ENCODE results near the gene CCDC12. TPM values are rescaled to one million over a fixed set of nuclear protein-coding genes. Genes with fewer than 3 reads are reported as not detected.
A peak's percentile ranks its signal among the peaks of the same experiment; 100 is the strongest.

Gene CCDC12
- total and polyA plus RNA-seq, 9 of the 15 experiments (the other 6 are each of a cell fraction or from before 2014, with no cell fraction given), result 8.9 to 201 (median 86.9) TPM

DNA sequence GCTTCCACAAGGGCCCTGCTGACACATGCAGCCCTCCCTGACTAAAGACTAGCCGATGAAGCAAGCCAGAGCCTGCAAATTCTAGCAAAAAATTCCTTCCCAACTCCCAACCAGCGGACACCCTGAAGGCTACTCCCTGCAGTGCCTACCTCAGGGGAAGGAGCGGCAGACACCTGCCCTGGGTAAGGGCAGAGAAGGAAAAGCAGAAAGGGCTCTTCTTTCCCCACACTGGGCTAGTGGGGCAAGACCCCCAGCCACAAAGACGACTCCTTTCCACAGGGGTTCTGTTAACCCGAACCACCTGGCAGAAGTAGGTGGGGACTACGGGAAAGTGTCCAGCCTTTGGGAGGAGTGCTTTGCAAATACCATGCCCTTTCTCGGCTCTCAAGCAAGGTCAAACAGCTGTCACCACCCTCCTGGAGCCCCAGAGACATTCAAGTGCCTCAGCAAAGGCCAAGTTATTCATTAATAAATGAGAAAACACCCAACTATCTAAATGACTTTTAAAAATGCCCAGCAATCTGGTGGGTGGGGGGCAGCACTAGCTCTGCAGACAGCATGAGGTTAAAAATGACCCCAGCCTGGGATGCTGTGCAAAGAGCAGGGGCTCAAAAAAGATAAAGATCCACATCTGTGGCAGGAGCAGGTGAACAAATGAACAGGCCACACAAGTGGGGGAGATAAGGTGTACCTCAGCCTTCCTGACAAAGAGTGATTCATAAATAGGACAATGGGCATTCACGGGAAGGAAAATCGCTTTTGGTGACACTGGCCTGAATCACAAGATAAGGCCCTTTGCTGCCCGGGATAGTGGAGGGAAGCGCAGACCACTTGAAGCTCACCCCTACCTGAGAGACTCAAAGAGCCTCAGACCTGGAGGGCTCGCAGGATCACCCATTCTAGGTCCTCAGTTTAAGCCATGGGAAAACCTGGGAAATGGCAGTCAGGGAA is 33.0 kb downstream of the CCDC12 start:
- intact Hi-C loops (cut with micrococcal nuclease), result no loop called here
- H3K36me3 ChIP-seq (ENCODE audit: control insufficient read depth, insufficient read depth, low read length), result peaks cover 88% of the 10 kb centered on the region
- FAIRE-seq, result no peak
- no peak for TF ChIP-seq ZBTB1 (CRISPR knock-in tag; IDR thresholded peaks at IDR 0.05; ENCODE audit: borderline replicate concordance, low read depth)
- TF ChIP-seq, protein P1, sequence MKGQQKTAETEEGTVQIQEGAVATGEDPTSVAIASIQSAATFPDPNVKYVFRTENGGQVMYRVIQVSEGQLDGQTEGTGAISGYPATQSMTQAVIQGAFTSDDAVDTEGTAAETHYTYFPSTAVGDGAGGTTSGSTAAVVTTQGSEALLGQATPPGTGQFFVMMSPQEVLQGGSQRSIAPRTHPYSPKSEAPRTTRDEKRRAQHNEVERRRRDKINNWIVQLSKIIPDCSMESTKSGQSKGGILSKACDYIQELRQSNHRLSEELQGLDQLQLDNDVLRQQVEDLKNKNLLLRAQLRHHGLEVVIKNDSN (CRISPR knock-in tag; IDR thresholded peaks at IDR 0.05), result no peak
- TF ChIP-seq, protein P2, sequence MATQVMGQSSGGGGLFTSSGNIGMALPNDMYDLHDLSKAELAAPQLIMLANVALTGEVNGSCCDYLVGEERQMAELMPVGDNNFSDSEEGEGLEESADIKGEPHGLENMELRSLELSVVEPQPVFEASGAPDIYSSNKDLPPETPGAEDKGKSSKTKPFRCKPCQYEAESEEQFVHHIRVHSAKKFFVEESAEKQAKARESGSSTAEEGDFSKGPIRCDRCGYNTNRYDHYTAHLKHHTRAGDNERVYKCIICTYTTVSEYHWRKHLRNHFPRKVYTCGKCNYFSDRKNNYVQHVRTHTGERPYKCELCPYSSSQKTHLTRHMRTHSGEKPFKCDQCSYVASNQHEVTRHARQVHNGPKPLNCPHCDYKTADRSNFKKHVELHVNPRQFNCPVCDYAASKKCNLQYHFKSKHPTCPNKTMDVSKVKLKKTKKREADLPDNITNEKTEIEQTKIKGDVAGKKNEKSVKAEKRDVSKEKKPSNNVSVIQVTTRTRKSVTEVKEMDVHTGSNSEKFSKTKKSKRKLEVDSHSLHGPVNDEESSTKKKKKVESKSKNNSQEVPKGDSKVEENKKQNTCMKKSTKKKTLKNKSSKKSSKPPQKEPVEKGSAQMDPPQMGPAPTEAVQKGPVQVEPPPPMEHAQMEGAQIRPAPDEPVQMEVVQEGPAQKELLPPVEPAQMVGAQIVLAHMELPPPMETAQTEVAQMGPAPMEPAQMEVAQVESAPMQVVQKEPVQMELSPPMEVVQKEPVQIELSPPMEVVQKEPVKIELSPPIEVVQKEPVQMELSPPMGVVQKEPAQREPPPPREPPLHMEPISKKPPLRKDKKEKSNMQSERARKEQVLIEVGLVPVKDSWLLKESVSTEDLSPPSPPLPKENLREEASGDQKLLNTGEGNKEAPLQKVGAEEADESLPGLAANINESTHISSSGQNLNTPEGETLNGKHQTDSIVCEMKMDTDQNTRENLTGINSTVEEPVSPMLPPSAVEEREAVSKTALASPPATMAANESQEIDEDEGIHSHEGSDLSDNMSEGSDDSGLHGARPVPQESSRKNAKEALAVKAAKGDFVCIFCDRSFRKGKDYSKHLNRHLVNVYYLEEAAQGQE (IDR thresholded peaks at IDR 0.05; ENCODE audit: borderline replicate concordance), result no peak
- TF ChIP-seq, protein P2 (CRISPR knock-in tag; IDR thresholded peaks at IDR 0.05; ENCODE audit: low read depth), result no peak
- peak; percentile 62 for TF ChIP-seq FOSL1 (tag; conservative IDR thresholded peaks at IDR 0.05)
- TF ChIP-seq XRCC3 (IDR thresholded peaks at IDR 0.05), result no peak
- TF ChIP-seq SMAD3 (CRISPR knock-in tag; conservative IDR thresholded peaks at IDR 0.05), result no peak
- TF ChIP-seq, protein P3, sequence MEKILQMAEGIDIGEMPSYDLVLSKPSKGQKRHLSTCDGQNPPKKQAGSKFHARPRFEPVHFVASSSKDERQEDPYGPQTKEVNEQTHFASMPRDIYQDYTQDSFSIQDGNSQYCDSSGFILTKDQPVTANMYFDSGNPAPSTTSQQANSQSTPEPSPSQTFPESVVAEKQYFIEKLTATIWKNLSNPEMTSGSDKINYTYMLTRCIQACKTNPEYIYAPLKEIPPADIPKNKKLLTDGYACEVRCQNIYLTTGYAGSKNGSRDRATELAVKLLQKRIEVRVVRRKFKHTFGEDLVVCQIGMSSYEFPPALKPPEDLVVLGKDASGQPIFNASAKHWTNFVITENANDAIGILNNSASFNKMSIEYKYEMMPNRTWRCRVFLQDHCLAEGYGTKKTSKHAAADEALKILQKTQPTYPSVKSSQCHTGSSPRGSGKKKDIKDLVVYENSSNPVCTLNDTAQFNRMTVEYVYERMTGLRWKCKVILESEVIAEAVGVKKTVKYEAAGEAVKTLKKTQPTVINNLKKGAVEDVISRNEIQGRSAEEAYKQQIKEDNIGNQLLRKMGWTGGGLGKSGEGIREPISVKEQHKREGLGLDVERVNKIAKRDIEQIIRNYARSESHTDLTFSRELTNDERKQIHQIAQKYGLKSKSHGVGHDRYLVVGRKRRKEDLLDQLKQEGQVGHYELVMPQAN (IDR thresholded peaks at IDR 0.05; ENCODE audit: borderline replicate concordance), result no peak

More for the DNA sequence above, 33.0 kb downstream of the CCDC12 start:
- H3K79me2 ChIP-seq (ENCODE audit: control insufficient read depth, insufficient read depth, low read length), result peaks cover 95% of the 10 kb centered on the region
- peaks cover 84% of the 10 kb centered on the region for H4K20me1 ChIP-seq (replicated peaks; ENCODE audit: control insufficient read depth, insufficient read depth, low read length)
- no TSS peak for BruUV-seq (replicated peaks)
- ChIA-PET CTCF (ENCODE audit: low intra/inter-chr PET ratio) (no interaction called here), POLR2A (interaction anchor here (0.7 to 1.7 kb wide), 4 partner anchors 8 to 45 kb away, joined by 4 to 10 read pairs (median 5); no protein-coding TSS in a partner anchor)
- H3K4me3 ChIP-seq, result no peak overlapping the region
- no peak overlapping the region for H3K4me2 ChIP-seq (ENCODE audit: insufficient read depth, low read length)
- peaks cover 27 to 50% of the 10 kb centered on the region in 2 experiments for H3K4me1 ChIP-seq (replicated peaks in 1 of 2; ENCODE audit: control insufficient read depth in 2 of 2, insufficient read depth in 2 of 2, low read length in 2 of 2)
- DNase-seq (ENCODE audit: extremely low read depth in 1 of 4, low spot score in 3 of 4) (no peak), ATAC-seq (no peak)
- WGBS (ENCODE audit: insufficient coverage, low coverage, missing lambda C conversion rate), result 80% methylated on average over 12 of the region's 12 CpGs
- peaks cover 37% of the 10 kb centered on the region for H3K9me1 ChIP-seq (ENCODE audit: control insufficient read depth, insufficient read depth, low read length)
- H3K27ac ChIP-seq (ENCODE audit: extremely low read depth, low read depth, low read length), result no peak overlapping the region
- H3K27me3 ChIP-seq (ENCODE audit: control insufficient read depth in 2 of 2, insufficient read depth in 2 of 2, low read length in 2 of 2), result no peaks in the 10 kb centered on the region
- H3K9me3 ChIP-seq (replicated peaks; ENCODE audit: control insufficient read depth, insufficient read depth, low read depth, low read length), result no peaks in the 10 kb centered on the region
- 0 out of 4 replicates have a peak overlapping the region, but pooled peaks of 1 of the 2 experiments have one; percentile 7 for H3K9ac ChIP-seq (ENCODE audit: insufficient read depth in 1 of 2, low read depth in 2 of 2, low read length in 2 of 2)
- in situ Hi-C loops (cut with MboI), result no loop called here
- no peak overlapping the region for H2AFZ ChIP-seq (ENCODE audit: low read depth, low read length)
